NCI-H2196 treated with DMSO at 0.1 percent for 48 hours (cell line): ENCODE results near the gene SLC10A3.

Experiments
- DNase-seq: peaks from one replicate; lab custom pipeline; 2025; ENCODE audit not compliant: unreplicated experiment; lab: John Stamatoyannopoulos, UW

The SLC10A3 gene

GRCh38 chrX:154484255-154485149, 5.9 kb downstream of the SLC10A3 start:
- no peak for DNase-seq

GRCh38 chrX:154483325-154483724, 7.1 kb downstream of the SLC10A3 start:
- DNase-seq: no peak

- DNase-seq: no peak
Measured at GRCh38 chrX:154482786-154483185, 7.6 kb downstream of the SLC10A3 start.

- no peak for DNase-seq
Measured at GRCh38 chrX:154481911-154482601, 8.4 kb downstream of the SLC10A3 start.

GRCh38 chrX:154481195-154481594, 9.2 kb downstream of the SLC10A3 start:
- no peak for DNase-seq

GRCh38 chrX:154478728-154479622, 11.5 kb downstream of the SLC10A3 start, which contains the start of gene LAGE3:
Gene LAGE3, minus strand, starts transcription at chrX:154479281. Its CDS starts 366 bp downstream, at chrX:154478915.
- peak; percentile 70 for DNase-seq

- DNase-seq: no peak
Measured at GRCh38 chrX:154477891-154478477, 12.4 kb downstream of the SLC10A3 start.

- no peak for DNase-seq
Measured at GRCh38 chrX:154476821-154477220, 13.6 kb downstream of the SLC10A3 start.

GRCh38 chrX:154473683-154474082, 16.7 kb downstream of the SLC10A3 start:
- DNase-seq: no peak

GRCh38 chrX:154472685-154473632, 17.5 kb downstream of the SLC10A3 start:
- DNase-seq: no peak

GRCh38 chrX:154471839-154472684, 18.4 kb downstream of the SLC10A3 start:
- DNase-seq: no peak

GRCh38 chrX:154470914-154471568, 19.4 kb downstream of the SLC10A3 start:
- no peak for DNase-seq

- DNase-seq: no peak
Measured at GRCh38 chrX:154470434-154470833, 20.0 kb downstream of the SLC10A3 start.

GRCh38 chrX:154469880-154470279, 20.5 kb downstream of the SLC10A3 start:
- no peak for DNase-seq

GRCh38 chrX:154469114-154469513, 21.3 kb downstream of the SLC10A3 start:
- no peak for DNase-seq

GRCh38 chrX:154468217-154468616, 22.2 kb downstream of the SLC10A3 start:
- DNase-seq: no peak

- no peak for DNase-seq
Measured at GRCh38 chrX:154467556-154467955, 22.9 kb downstream of the SLC10A3 start.

- DNase-seq: no peak
Measured at GRCh38 chrX:154466907-154467306, 23.5 kb downstream of the SLC10A3 start.
